NOMO-1 (cell line): ENCODE data around the gene HCN1.
"Not testable (repeated sequence)": the region's sequence is repeated elsewhere in the genome, so short reads cannot be mapped to it uniquely, and the experiment has no call there.

Experiments
- DNase-seq, 2 experiments: peaks; one replicate each; lab custom pipeline; 2025; ENCODE audit not compliant: unreplicated experiment in 2 of 2; lab: John Stamatoyannopoulos, UW

HCN1 gene

GRCh38 chr5:45312627-45313026 is 383.6 kb downstream of the HCN1 start:
- not testable (repeated sequence) for DNase-seq

GRCh38 chr5:45295231-45295630 is 400.9 kb downstream of the HCN1 start:
- DNase-seq: no peak

- no peak for DNase-seq
Observed at GRCh38 chr5:45288746-45289145, 407.4 kb downstream of the HCN1 start.

- DNase-seq: no peak
Observed at GRCh38 chr5:45284436-45284835, 411.7 kb downstream of the HCN1 start.

GRCh38 chr5:45281081-45281480 is 415.1 kb downstream of the HCN1 start:
- DNase-seq: no peak

GRCh38 chr5:45279109-45279508 is 417.1 kb downstream of the HCN1 start:
- no peak for DNase-seq

- DNase-seq: no peak
Observed at GRCh38 chr5:45277860-45278259, 418.3 kb downstream of the HCN1 start.

GRCh38 chr5:45274241-45274640 is 421.9 kb downstream of the HCN1 start:
- no peak for DNase-seq

GRCh38 chr5:45271626-45272025 is 424.6 kb downstream of the HCN1 start:
- DNase-seq: no peak

- DNase-seq: no peak
Observed at GRCh38 chr5:45264447-45264846, 431.7 kb downstream of the HCN1 start.

GRCh38 chr5:45262061-45262590 is 434.1 kb downstream of the HCN1 start:
- DNase-seq: no peak

- no peak for DNase-seq
Observed at GRCh38 chr5:45261125-45261524, 435.1 kb downstream of the HCN1 start.

GRCh38 chr5:45260292-45260691 is 435.9 kb downstream of the HCN1 start:
- no peak for DNase-seq

- no peak for DNase-seq
Observed at GRCh38 chr5:45252978-45253377, 443.2 kb downstream of the HCN1 start.

- no peak for DNase-seq
Observed at GRCh38 chr5:45252541-45252940, 443.6 kb downstream of the HCN1 start.

GRCh38 chr5:45225571-45226031 is 470.6 kb downstream of the HCN1 start:
- DNase-seq: no peak

- DNase-seq: no peak
Observed at GRCh38 chr5:45205403-45205961, 490.7 kb downstream of the HCN1 start.
